ENCODE data around the gene PIAS1.
A peak's percentile ranks its signal among the peaks of the same experiment; 100 is the strongest.
"Not testable (repeated sequence)": the region's sequence is repeated elsewhere in the genome, so short reads cannot be mapped to it uniquely, and the experiment has no call there.

Gene PIAS1

GRCh38 chr15:68201879-68202261 lies 147.8 kb downstream of the PIAS1 start:
- DNase-seq (ENCODE audit: low spot score) (no peak), FAIRE-seq (peak; percentile 62)

GRCh38 chr15:68202994-68203393 lies 148.9 kb downstream of the PIAS1 start:
- not testable (repeated sequence) for DNase-seq (ENCODE audit: low spot score); FAIRE-seq

DNA sequence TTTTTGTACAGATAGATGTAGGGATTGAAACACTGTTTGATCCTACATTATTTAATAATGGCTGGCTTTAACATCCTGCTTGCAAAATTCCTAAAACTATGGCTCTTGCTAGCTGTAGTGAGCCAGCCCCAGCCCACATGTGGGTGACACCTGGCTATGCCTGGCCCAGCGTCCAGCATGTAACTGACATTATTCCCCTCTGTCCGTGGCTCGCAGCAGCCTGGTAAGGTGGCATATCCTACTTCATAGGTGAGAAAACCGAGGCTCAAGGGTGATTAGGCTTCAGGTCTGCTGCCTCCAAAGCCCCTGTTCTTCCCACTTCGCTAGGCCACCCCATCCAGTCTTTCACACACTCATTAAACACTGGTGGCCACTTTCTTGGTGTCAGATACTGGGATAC lies 149.4 kb downstream of the PIAS1 start:
- DNase-seq (ENCODE audit: low spot score) (no peak), FAIRE-seq (no peak)

DNA sequence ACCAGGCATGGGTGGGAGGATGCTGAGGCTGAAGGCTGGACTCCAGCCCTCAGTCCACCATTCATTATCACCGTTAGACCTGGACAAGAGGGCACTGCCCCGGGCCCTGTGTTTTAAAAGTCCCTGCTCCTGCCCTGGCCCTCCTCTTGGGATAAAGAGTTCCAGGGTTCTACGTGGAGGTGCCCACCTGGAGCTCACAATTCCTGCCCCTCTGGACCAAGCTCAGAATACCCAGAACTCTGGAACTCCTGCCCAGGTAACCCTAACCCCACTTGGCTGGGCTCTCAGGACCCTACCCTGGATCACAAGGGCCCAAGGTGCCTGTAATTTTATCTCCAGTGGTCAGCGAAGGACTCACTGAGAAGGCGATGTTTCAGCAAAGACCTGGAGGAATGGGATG lies 149.8 kb downstream of the PIAS1 start:
- no peak for FAIRE-seq
- no peak for DNase-seq (ENCODE audit: low spot score)

GRCh38 chr15:68204361-68204760 lies 150.2 kb downstream of the PIAS1 start:
- FAIRE-seq = no peak
- DNase-seq (ENCODE audit: low spot score) = no peak

DNA sequence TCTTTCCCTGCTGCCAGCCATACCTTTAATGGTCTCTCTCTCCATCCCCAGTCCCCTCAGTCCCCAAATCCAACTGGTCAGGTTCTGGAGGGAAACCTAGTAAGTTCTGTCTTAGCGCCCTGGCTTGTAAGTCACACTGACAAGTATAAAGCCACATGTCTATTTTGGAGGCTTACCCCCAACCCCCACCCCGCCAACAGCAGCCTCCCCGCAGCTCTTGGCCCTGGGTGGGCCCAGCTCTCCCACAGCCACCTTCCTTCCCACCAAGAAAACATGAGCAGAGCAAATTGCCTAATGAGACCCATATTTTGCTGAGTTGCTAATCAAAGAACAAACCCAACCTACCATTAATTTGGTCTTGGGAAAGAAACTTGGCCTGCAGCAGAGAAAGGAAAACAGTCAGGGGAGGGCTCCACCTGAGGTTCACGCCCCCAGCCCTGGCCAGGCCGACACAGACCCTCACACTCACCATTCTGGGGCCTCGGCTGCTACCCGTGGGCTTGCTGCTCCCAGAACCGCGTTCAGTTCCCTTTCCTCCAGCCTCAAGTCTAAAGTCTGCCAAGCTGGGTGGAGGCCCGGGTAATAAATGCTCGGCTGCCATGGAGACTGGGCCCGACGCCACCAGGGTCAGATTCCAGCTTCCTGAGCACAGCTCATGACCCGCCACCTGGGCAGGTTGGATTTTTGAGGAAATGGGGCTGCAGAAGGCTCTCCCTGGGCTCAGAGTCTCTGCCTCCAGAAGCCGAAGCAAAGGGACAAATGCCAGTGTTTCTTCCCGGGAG lies 150.9 kb downstream of the PIAS1 start, which contains the start of gene CALML4:
CALML4 (minus strand) TSS at position 557 of the 782 bp plus-strand sequence; CDS start at position 472, 85 bp downstream.
- DNase-seq (ENCODE audit: low spot score) = no peak
- no peak for FAIRE-seq

GRCh38 chr15:68205558-68205944 lies 151.4 kb downstream of the PIAS1 start:
- FAIRE-seq = no peak
- no peak for DNase-seq (ENCODE audit: low spot score)

- no peak for DNase-seq (ENCODE audit: low spot score)
- FAIRE-seq = no peak
Measured at GRCh38 chr15:68205954-68206539, 151.9 kb downstream of the PIAS1 start.

GRCh38 chr15:68206711-68207151 lies 152.6 kb downstream of the PIAS1 start:
- DNase-seq (ENCODE audit: low spot score) (no peak), FAIRE-seq (no peak)

DNA sequence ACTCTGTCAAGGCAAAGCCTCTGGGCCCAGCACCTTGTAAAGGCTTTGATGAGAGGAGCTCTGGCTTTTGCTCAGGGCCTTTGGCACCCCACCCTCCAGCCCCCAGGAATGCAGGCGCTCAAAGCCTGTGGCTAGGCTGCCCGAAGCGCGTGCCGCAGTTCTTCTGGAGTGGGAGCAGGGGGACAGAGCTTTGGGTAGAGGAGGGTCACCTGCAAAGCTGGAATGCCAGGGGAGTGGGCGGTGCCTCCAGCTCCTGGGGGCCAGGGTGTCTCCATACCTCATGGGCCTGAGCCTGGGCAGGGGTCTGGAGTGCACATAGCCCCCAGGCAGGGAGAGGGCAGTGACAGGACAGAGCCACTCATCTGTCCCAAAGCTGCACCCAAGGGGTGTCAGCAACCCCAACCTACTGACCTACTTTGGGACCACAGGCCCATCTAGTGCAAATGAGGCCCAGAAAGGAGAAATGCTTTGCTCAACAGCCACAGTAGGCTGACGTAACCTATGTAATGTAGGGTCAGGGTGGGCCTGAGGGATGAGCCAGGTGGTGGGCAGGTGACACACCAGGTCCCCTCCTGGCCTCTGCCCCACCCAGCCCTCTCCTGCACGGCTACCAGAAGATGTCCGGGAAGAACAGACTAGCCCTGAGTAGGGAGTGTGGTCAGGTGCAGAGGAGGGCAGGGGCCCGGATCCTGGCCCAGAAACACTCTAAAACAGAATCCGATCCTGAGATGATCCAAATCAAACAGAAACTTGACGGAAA lies 153.2 kb downstream of the PIAS1 start:
- DNase-seq (ENCODE audit: low spot score) = no peak
- FAIRE-seq = no peak

DNA sequence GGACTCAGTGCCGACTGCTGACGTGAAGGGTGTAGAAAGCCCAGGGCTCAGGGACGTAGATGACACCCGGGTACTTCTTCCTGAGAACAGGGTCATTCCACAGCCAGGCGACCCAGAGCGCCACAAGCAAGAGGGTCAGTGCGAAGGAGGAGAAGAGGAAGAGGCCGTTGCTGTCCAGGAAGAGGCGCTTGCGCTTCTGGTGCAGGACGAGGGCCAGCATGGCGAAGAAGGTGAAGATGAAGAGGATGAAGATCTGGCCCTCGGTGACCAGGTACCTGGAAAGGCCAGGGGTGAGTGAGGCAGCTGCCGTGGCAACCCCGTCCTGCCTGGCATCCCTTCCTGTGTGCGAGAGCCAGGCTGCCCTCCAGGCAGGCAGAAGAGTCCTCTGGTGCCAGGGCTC lies 154.0 kb downstream of the PIAS1 start:
- FAIRE-seq = no peak
- no peak for DNase-seq (ENCODE audit: low spot score)

DNA sequence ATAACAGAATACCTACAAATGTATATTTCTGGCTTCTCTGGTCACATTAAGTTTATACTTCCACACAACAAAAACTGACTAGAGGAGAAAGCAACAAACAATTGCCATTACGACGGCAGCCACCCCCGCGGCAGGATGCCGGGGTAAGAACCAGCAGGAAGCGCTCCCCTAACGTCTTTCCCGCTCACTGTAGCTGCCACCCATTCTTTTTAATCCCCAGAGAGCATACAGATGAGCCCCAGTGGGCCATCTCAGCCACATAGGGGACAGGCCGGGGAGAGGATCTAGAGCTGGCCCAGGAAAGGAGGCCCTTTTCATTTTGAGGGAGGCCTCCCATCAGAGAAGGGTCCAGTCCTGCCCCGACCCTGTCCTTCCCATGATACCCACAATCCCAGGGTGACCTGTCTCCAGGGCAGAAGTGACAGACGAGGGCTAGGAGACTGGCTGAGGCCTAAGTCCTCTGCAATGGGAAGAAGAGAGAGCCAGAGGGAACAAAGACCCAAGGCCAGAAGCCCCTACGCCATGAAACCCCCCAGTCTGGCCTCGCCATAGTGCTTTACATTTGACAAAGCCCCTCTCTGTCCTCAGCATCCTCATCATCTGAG lies 154.6 kb downstream of the PIAS1 start:
- DNase-seq (ENCODE audit: low spot score) (no peak), FAIRE-seq (no peak)

DNA sequence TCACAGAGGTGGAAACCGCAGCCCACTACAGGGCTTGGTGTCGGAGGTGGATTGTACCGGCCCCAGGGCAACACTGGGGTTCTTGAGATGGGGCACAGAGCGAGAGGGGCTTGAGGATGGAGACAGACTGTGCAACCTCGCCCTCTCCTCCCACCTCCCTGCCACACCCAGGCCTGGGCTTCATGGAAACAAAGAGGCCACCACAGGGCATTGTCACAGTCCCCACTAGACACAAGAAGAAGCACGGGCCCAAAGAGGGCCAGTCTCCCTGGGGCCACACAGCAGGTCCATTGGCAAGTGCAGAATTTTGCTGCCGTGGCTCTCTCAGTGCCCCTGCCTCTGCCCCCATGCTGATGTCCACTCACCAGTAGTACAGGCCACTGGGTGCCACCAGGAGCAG lies 155.2 kb downstream of the PIAS1 start:
- DNase-seq (ENCODE audit: low spot score) (no peak), FAIRE-seq (no peak)

DNA sequence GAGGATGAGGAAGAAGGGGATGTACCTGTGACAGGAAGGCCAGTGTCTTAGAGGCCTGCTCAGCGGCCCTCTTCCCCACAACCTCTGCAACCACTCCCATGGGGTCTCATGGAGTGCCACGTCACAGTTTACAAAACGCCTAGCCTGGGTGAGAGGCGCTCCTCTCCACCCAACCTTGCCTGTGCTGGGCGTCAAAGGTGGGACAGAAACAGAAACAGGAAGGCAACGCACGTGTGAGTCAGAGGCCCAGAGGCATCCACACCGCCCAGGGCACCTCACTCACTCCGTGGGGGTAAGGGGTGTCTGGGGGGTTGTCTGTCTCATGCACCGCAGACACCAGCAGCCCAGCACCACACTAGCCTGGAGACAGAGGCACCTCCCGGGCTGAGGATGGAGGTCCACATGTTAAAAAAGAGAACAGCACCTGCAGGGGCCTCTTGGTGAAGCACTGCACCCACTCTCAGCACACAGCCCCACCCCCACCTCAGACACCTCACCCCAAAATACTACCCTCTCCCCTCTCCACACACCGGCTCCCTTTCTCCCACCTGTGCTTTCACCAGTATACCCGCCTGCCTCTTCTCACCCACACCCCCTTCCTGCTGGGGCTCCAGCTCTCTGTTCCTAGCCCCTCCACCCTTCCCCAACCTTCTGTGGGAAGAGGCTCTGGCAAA lies 155.8 kb downstream of the PIAS1 start:
- DNase-seq (ENCODE audit: low spot score) (no peak), FAIRE-seq (no peak)

DNA sequence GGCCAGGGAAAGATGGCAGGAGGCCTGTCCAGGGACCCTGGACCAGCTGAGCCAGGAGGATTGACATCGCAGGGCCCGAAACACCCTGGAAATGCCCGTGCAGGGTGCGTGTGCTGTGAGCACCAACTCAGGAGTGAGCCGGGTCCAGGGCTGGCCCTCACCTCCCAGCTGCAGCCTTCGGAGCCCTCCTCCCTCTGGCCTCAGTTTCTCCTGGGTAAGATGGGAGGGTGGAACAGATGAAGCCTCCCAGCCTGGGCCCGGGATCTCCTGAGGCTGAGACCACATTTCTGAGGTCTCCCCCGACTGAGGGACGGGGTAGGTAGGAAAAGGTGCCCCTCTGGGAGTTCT lies 156.3 kb downstream of the PIAS1 start:
- DNase-seq (ENCODE audit: low spot score) (no peak), FAIRE-seq (no peak)

GRCh38 chr15:68210821-68211655 lies 156.9 kb downstream of the PIAS1 start:
- peak; percentile 81 for FAIRE-seq

DNA sequence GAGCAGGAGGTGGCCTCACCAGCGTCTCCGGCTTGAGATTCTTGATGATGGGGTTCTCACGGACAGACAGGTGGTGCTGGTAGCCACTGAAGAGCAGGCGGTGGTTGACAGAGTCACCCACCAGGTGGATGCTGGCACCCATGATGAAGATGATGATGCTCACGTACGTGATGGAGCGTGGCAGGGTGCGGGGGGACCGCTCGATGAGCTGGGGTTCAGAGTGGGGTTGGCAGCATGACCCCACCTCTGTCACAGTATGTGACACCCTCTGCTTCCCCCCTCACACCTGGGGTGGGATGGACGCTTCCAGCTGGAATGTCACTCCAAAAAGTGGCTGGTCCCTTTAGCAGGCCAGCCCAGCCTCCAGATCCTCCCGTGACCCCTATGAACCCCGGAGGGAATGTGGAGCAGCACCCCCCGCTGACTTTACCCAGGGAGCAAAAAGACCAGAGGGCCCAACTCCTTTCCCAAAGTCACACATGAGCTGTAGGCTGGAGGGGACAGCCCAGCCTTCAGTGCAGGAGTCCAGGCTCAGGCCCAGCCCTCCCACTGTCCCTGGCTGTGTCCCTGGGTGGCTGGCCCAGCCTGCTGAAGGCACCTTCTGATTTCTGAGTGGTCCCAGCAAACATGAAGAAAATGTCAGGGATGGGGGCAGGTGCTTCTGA lies 157.7 kb downstream of the PIAS1 start:
- peak; percentile 59 for FAIRE-seq
- DNase-seq (ENCODE audit: low spot score) = no peak

More at GRCh38 chr15:68210821-68211655, 156.9 kb downstream of the PIAS1 start:
- DNase-seq (ENCODE audit: low spot score) = peak; percentile 77

DNA sequence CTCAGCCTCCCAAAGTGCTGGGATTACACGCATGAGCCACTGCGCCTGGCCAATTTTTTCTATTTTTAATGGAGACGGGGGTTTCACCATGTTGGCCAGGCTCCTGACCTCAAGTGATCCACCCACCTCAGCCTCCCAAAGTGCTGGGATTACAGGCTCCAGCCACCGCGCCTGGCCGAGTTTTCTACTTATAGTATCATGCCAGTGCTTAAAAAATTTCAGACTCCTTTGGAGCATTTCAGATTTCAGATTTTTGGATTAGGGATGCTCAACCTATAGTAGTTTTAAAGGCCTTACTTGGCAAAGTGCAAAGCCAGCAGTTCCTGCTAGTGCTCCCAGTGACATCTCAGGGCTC lies 159.4 kb downstream of the PIAS1 start:
- not testable (repeated sequence) for FAIRE-seq

GRCh38 chr15:68213991-68214837 lies 160.1 kb downstream of the PIAS1 start:
- FAIRE-seq (peak; percentile 81), DNase-seq (ENCODE audit: low spot score) (peak; percentile 1)

More for the DNA sequence above, 159.4 kb downstream of the PIAS1 start:
- DNase-seq (ENCODE audit: low spot score) = not testable (repeated sequence)
